Measurements from ENCODE around the gene NIP7.
A peak's percentile ranks its signal among the peaks of the same experiment; 100 is the strongest.

NIP7 gene

GRCh38 chr16:69386596-69386995 is 47.0 kb downstream of the NIP7 start:
- no peak for DNase-seq (ENCODE audit: low read depth)
- no peak for TF ChIP-seq CTCF (IDR thresholded peaks at IDR 0.05; ENCODE audit: insufficient read depth, low read depth, low read length, missing control alignments)
- H3K4me3 ChIP-seq (ENCODE audit: low read depth, low read length) = peak overlapping the region; percentile 73
